Measurements from ENCODE around the gene VIT.

- TF ChIP-seq, protein P1, sequence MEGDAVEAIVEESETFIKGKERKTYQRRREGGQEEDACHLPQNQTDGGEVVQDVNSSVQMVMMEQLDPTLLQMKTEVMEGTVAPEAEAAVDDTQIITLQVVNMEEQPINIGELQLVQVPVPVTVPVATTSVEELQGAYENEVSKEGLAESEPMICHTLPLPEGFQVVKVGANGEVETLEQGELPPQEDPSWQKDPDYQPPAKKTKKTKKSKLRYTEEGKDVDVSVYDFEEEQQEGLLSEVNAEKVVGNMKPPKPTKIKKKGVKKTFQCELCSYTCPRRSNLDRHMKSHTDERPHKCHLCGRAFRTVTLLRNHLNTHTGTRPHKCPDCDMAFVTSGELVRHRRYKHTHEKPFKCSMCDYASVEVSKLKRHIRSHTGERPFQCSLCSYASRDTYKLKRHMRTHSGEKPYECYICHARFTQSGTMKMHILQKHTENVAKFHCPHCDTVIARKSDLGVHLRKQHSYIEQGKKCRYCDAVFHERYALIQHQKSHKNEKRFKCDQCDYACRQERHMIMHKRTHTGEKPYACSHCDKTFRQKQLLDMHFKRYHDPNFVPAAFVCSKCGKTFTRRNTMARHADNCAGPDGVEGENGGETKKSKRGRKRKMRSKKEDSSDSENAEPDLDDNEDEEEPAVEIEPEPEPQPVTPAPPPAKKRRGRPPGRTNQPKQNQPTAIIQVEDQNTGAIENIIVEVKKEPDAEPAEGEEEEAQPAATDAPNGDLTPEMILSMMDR (IDR thresholded peaks at IDR 0.05) = no peak
- no peak for TF ChIP-seq POLR2AphosphoS5 (IDR thresholded peaks at IDR 0.05)
Measured at GRCh38 chr2:36650031-36650829, 46.3 kb upstream of the VIT start.
